ENCODE measurements around the gene EIF5AL1.

EIF5AL1 gene

DNA sequence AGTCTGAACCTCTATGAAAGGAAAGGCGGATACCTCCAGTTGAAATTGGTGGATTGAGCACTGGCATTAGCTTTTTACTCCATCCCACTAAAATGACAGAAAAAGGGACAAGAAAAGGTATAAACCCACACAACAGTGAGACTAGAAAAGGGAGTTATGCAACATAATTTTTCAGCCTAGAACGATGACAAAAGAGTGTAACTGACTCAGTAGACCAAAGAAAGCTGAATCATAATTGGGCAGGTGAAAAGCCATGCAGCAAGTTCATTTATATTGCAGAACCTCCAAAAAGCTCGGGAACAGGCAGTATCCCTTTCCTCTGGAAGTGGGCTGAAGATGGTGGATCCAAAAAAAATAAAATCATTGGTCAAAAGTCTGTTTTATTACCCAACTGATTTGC lies 36.5 kb upstream of the EIF5AL1 start:
- Histone ChIP-seq H3K4me3 (ENCODE audit: low read length) (no peak overlapping the region), H3K4me1 (ENCODE audit: control insufficient read depth, low read depth, low read length) (no peaks in the 10 kb centered on the region), H3K27me3 (ENCODE audit: control insufficient read depth, insufficient read depth, low read length) (no peaks in the 10 kb centered on the region), H3K36me3 (ENCODE audit: control insufficient read depth, low read depth, low read length) (no peaks in the 10 kb centered on the region), H3K9me3 (ENCODE audit: control insufficient read depth, low read depth, low read length) (no peaks in the 10 kb centered on the region), H3K9ac (ENCODE audit: low read length) (no peak overlapping the region), H3K27ac (ENCODE audit: low read length) (no peak overlapping the region)

DNA sequence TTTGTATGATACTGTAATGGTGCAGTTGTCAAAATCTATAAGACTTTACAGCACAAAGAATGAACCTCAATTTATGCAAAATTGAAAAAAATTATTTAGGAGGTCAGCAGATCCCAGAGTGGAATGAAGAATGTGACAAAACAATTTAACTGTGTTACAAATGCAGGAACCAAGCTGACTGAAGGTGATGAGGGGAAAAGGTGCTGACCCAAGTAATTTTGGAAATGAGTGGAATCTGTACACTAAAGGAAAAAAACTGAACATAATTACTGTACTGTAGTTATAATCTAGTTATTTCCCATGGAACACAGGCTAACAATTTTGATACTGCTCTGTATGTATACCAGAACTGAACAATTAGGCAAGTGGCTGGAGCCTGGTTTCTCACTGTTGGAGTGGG lies 35.7 kb upstream of the EIF5AL1 start:
- Histone ChIP-seq H3K4me1 (ENCODE audit: control insufficient read depth, low read depth, low read length) (no peaks in the 10 kb centered on the region), H3K27me3 (ENCODE audit: control insufficient read depth, insufficient read depth, low read length) (no peaks in the 10 kb centered on the region), H3K27ac (ENCODE audit: low read length) (no peak overlapping the region), H3K4me3 (ENCODE audit: low read length) (no peak overlapping the region), H3K36me3 (ENCODE audit: control insufficient read depth, low read depth, low read length) (no peaks in the 10 kb centered on the region), H3K9ac (ENCODE audit: low read length) (no peak overlapping the region), H3K9me3 (ENCODE audit: control insufficient read depth, low read depth, low read length) (no peaks in the 10 kb centered on the region)

DNA sequence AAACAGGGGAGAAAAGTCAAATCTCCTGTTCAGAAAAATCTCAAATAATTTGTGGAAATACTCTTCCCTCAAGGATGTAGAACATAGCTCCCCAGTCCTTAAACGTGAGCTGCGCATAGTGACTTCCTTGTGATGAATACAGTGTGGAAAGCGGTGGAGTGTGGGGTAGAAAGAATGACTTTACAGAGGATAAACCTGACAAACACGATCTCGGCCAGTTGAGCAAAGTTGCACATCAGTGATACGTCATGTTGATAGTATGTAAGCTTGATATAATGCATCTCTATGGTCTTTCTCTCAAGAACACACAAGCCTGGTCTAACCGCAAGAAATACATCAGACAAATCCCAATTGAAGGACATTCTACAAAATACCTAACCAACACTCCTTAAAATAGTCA lies 34.9 kb upstream of the EIF5AL1 start:
- H3K9me3 ChIP-seq (ENCODE audit: control insufficient read depth, low read depth, low read length), result no peaks in the 10 kb centered on the region
- H3K4me3 ChIP-seq (ENCODE audit: low read length), result no peak overlapping the region
- H3K27ac ChIP-seq (ENCODE audit: low read length), result no peak overlapping the region
- no peaks in the 10 kb centered on the region for H3K36me3 ChIP-seq (ENCODE audit: control insufficient read depth, low read depth, low read length)
- H3K27me3 ChIP-seq (ENCODE audit: control insufficient read depth, insufficient read depth, low read length), result no peaks in the 10 kb centered on the region
- H3K9ac ChIP-seq (ENCODE audit: low read length), result no peak overlapping the region
- no peaks in the 10 kb centered on the region for H3K4me1 ChIP-seq (ENCODE audit: control insufficient read depth, low read depth, low read length)

DNA sequence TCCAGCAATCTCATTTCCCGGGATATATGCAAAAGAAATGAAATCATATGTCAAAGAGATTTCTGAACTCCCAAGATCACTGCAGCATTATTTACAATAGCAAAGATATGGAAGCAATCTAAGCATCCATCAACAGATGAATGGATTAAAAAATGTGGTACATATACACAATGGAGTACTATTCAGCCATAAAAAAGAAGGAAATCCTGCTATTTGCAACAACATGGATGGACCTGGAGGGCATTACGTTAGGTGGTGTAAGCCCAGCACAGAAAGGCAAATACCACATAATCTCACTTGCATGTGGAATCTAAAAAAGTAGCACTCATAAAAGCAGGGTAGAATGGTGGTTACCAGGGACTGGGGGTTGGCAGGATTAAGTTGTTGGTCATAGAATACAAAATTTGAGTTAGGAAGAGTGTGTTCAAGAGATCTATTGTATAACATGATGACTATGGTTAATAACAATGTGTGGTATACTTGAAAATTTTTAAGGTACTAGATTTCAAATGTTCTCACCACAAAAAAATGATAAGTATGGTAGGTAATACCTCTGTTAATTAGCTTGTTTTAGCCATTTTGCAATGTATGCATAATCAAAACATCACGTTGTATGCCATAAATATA lies 32.9 kb upstream of the EIF5AL1 start:
- Histone ChIP-seq H3K9ac (ENCODE audit: low read length) (no peak overlapping the region), H3K27ac (ENCODE audit: low read length) (no peak overlapping the region), H3K4me3 (ENCODE audit: low read length) (no peak overlapping the region), H3K27me3 (ENCODE audit: control insufficient read depth, insufficient read depth, low read length) (no peaks in the 10 kb centered on the region), H3K9me3 (ENCODE audit: control insufficient read depth, low read depth, low read length) (no peaks in the 10 kb centered on the region), H3K36me3 (ENCODE audit: control insufficient read depth, low read depth, low read length) (no peaks in the 10 kb centered on the region), H3K4me1 (ENCODE audit: control insufficient read depth, low read depth, low read length) (no peaks in the 10 kb centered on the region)

DNA sequence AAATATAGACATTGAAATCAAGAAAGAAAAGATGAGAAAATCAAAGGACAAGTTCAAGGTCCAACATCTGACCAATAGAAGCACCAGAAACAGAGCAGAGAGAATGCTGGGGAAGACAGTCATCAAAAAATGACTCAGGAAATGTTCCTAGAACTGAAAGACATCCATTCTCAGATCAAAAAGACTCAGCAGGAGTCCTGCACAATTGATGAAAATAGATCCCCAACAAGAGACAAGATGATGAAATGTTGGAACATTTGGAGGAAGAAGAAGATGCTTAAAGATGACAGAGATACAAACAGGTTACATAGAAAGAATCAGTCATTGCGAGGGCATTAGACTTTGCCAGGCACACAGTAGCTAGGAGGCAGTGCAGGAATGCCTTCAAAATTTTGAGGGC lies 30.0 kb upstream of the EIF5AL1 start:
- Histone ChIP-seq H3K27me3 (ENCODE audit: control insufficient read depth, insufficient read depth, low read length) (no peaks in the 10 kb centered on the region), H3K4me1 (ENCODE audit: control insufficient read depth, low read depth, low read length) (no peaks in the 10 kb centered on the region), H3K9ac (ENCODE audit: low read length) (no peak overlapping the region), H3K27ac (ENCODE audit: low read length) (no peak overlapping the region), H3K36me3 (ENCODE audit: control insufficient read depth, low read depth, low read length) (no peaks in the 10 kb centered on the region), H3K4me3 (ENCODE audit: low read length) (no peak overlapping the region), H3K9me3 (ENCODE audit: control insufficient read depth, low read depth, low read length) (no peaks in the 10 kb centered on the region)

DNA sequence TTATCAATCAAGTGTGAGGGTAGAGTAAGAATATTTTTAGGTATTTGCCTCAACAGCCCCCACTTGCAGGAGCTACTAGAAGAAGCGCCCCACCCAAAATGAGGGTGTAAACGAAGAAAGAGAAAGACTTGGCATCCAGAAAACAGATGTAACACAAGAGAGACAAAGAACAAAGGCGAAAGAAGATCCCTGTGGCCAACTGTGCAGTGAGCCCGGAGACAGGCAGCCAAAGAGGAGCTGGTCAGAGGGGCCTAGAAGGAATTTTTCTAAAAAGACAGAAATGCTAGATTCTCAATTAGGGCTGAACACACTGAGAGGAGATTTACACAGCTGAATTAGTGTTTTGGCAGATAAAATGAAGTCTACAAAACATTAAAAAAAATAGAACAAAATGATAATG lies 29.6 kb upstream of the EIF5AL1 start:
- no peak overlapping the region for H3K4me3 ChIP-seq (ENCODE audit: low read length)
- no peak overlapping the region for H3K9ac ChIP-seq (ENCODE audit: low read length)
- H3K27ac ChIP-seq (ENCODE audit: low read length), result no peak overlapping the region

DNA sequence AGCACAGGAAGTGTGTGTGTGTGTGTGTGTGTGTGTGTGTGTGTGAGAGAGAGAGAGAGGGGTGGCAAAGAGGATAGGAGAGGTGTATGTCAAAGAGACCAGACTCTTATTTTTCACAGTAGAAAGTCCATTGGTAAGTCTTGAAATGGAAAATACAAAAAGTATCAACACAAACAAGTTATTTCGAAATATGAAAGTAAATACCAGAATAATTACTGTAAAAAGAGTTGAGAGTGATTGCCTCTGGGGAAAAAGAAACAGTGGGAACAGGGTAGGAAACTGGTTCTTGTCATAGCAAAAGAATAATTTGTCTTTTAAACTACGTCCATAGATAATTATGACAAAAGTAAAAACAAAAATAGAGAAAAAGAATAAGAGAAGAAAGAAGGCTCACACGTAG lies 29.0 kb upstream of the EIF5AL1 start:
- H3K36me3 ChIP-seq (ENCODE audit: control insufficient read depth, low read depth, low read length), result no peaks in the 10 kb centered on the region
- H3K4me1 ChIP-seq (ENCODE audit: control insufficient read depth, low read depth, low read length), result no peaks in the 10 kb centered on the region
- H3K27ac ChIP-seq (ENCODE audit: low read length), result no peak overlapping the region
- no peak overlapping the region for H3K4me3 ChIP-seq (ENCODE audit: low read length)
- H3K9ac ChIP-seq (ENCODE audit: low read length), result no peak overlapping the region
- H3K9me3 ChIP-seq (ENCODE audit: control insufficient read depth, low read depth, low read length), result no peaks in the 10 kb centered on the region
- no peaks in the 10 kb centered on the region for H3K27me3 ChIP-seq (ENCODE audit: control insufficient read depth, insufficient read depth, low read length)

More for the DNA sequence above, 29.6 kb upstream of the EIF5AL1 start:
- H3K27me3 ChIP-seq (ENCODE audit: control insufficient read depth, insufficient read depth, low read length), result no peaks in the 10 kb centered on the region
- H3K4me1 ChIP-seq (ENCODE audit: control insufficient read depth, low read depth, low read length), result no peaks in the 10 kb centered on the region
- H3K36me3 ChIP-seq (ENCODE audit: control insufficient read depth, low read depth, low read length), result no peaks in the 10 kb centered on the region
- H3K9me3 ChIP-seq (ENCODE audit: control insufficient read depth, low read depth, low read length), result no peaks in the 10 kb centered on the region

DNA sequence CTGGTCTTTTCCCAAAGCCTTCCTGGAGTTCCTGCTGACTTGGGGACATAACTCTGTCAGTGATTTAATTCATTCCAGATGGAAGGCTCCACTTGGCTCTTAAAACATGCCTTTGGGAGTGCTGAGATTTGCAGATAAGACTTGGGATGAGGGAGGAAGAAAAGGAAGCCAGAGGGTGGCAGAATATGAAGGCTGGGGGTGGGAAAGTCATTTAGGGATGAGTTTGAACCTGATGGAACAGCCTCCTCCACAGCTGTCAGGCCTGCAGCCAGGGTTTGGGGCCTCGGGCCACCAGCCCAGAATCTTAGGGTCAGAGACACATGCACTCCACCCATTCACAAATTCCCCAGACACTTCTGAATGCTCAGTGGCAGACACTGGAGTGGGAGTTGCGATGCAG lies 28.4 kb upstream of the EIF5AL1 start:
- Histone ChIP-seq H3K4me1 (ENCODE audit: control insufficient read depth, low read depth, low read length) (no peaks in the 10 kb centered on the region), H3K27me3 (ENCODE audit: control insufficient read depth, insufficient read depth, low read length) (no peaks in the 10 kb centered on the region), H3K4me3 (ENCODE audit: low read length) (no peak overlapping the region), H3K9me3 (ENCODE audit: control insufficient read depth, low read depth, low read length) (no peaks in the 10 kb centered on the region), H3K36me3 (ENCODE audit: control insufficient read depth, low read depth, low read length) (no peaks in the 10 kb centered on the region), H3K9ac (ENCODE audit: low read length) (no peak overlapping the region), H3K27ac (ENCODE audit: low read length) (no peak overlapping the region)

DNA sequence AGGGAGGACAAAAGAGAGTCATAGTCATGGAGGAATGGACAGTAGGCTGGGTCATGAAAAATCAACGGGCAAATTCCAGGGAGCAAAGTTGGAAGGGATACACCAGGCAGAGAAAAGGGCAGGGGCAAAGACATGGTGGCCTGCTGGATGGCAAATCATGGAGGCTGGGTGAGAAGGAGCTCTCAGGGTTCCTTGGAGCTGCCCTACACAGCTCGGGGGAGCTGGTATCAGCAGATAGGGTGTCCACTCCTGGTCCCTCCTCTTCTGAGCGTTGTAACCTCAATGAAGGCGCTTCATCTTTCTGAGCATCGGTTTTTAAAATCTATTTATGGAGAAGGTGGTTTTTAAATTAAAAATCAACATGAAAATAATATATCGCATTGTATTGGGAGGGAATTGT lies 27.9 kb upstream of the EIF5AL1 start:
- H3K36me3 ChIP-seq (ENCODE audit: control insufficient read depth, low read depth, low read length), result no peaks in the 10 kb centered on the region
- H3K4me3 ChIP-seq (ENCODE audit: low read length), result no peak overlapping the region
- no peaks in the 10 kb centered on the region for H3K27me3 ChIP-seq (ENCODE audit: control insufficient read depth, insufficient read depth, low read length)
- no peaks in the 10 kb centered on the region for H3K9me3 ChIP-seq (ENCODE audit: control insufficient read depth, low read depth, low read length)
- no peak overlapping the region for H3K27ac ChIP-seq (ENCODE audit: low read length)
- H3K9ac ChIP-seq (ENCODE audit: low read length), result no peak overlapping the region
- H3K4me1 ChIP-seq (ENCODE audit: control insufficient read depth, low read depth, low read length), result no peaks in the 10 kb centered on the region

DNA sequence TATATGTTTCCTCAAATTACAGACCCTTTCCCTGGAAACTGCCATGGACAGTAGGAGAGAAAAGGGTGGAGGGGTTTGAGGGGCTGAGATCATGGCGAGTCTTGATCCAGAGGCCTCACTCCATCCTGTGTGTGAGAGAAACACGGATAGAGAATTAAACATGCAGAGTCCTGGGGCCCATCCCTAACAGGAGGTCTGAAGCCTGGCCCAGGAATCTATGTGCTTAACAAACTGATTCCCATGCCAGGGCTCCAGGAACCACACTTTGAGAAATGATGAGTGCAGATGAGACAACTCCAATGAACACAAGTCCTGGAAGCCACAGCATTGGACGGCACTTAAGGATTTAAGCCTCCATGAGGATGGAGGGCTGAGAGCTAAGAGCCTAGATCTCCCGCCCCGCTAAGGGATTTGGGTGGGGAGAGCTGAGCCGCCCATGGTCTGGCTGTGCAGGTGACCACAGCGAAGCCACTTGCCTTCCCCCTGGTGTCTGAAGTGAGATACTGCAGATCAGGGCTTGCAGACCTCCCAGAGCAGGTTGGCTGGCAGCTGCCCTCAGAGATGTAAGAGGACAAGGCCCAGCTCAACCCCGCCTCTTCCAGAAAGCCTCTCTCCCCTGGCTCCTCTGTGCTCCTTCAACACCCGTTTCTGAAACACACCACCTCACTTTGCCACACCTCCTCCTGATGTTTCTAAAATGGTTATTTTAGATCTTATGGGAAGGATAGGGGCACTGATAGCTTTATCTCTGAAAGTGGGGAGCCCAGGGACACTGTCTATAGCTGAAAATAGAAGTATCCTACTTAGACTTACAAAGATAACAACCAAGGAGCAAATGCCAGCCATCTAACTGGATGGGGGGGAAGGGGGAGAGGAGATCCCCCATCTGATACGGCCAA lies 24.8 kb upstream of the EIF5AL1 start:
- Histone ChIP-seq H3K9me3 (ENCODE audit: control insufficient read depth, low read depth, low read length) (no peaks in the 10 kb centered on the region), H3K9ac (ENCODE audit: low read length) (no peak overlapping the region), H3K27me3 (ENCODE audit: control insufficient read depth, insufficient read depth, low read length) (no peaks in the 10 kb centered on the region), H3K4me1 (ENCODE audit: control insufficient read depth, low read depth, low read length) (no peaks in the 10 kb centered on the region), H3K36me3 (ENCODE audit: control insufficient read depth, low read depth, low read length) (no peaks in the 10 kb centered on the region), H3K4me3 (ENCODE audit: low read length) (no peak overlapping the region), H3K27ac (ENCODE audit: low read length) (no peak overlapping the region)

DNA sequence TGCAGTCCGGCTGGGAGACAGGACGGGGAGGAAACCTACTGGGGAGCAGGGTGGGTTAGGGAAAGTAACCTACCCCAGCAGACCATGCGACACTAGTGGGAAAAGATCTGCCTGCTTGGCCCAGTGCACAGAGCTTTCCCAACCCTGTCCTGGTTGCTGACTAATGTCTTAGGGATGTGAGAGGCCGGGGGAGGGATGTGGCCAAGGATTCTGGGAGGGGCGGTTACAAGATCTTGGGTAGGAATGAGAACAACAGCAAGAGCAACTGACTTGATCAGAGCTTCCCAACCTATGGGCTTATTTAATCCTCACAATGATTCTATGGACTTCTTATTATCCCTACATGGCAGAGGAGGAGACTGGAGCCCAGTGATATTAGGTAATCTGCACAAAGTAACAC lies 24.0 kb upstream of the EIF5AL1 start:
- no peaks in the 10 kb centered on the region for H3K36me3 ChIP-seq (ENCODE audit: control insufficient read depth, low read depth, low read length)
- no peaks in the 10 kb centered on the region for H3K4me1 ChIP-seq (ENCODE audit: control insufficient read depth, low read depth, low read length)
- H3K27me3 ChIP-seq (ENCODE audit: control insufficient read depth, insufficient read depth, low read length), result no peaks in the 10 kb centered on the region
- H3K27ac ChIP-seq (ENCODE audit: low read length), result no peak overlapping the region
- no peak overlapping the region for H3K9ac ChIP-seq (ENCODE audit: low read length)
- no peak overlapping the region for H3K4me3 ChIP-seq (ENCODE audit: low read length)
- H3K9me3 ChIP-seq (ENCODE audit: control insufficient read depth, low read depth, low read length), result no peaks in the 10 kb centered on the region

DNA sequence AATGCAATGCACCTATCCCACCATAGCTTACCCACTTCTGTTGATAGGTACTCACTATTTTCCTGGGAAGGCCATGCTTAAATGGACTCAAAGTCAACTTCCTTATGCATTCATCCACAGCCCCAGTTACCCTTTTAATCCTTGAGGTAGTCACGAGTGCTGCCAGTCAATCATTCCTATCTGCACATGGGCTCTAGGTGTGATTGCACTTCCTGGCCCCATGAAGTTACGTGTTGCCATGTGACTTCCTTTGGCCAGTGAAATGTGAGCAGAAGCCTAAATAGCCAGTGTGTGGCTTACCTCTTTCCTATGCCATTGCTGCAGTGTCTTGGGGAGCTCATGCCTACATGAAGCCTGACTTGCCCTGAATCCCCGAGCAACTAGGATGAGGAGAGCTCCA lies 23.5 kb upstream of the EIF5AL1 start:
- Histone ChIP-seq H3K9ac (ENCODE audit: low read length) (no peak overlapping the region), H3K27me3 (ENCODE audit: control insufficient read depth, insufficient read depth, low read length) (no peaks in the 10 kb centered on the region), H3K4me3 (ENCODE audit: low read length) (no peak overlapping the region), H3K36me3 (ENCODE audit: control insufficient read depth, low read depth, low read length) (no peaks in the 10 kb centered on the region), H3K9me3 (ENCODE audit: control insufficient read depth, low read depth, low read length) (no peaks in the 10 kb centered on the region), H3K27ac (ENCODE audit: low read length) (no peak overlapping the region), H3K4me1 (ENCODE audit: control insufficient read depth, low read depth, low read length) (no peaks in the 10 kb centered on the region)
